GM12878 (cell line): ENCODE measurements around the gene CNTRL. TPM values are rescaled to one million over a fixed set of nuclear protein-coding genes. Genes with fewer than 3 reads are reported as not detected.

Source experiments
- ATAC-seq: fragments of 200-7000 bp; cut with Tn5 transposase; 3 replicates; pipeline ENCODE4 v1.9.1; 2020; ENCODE audit warnings: mild to moderate bottlenecking, moderate library complexity
- BruUV-seq: library from RNA; stranded (reverse); fragments of 400-500 nt; replicated peaks from 2 replicates; lab custom pipeline; 2021; lab: Mats Ljungman, UMichigan
- CTCF ChIA-PET: fragments of 300-600 bp; sonication (Branson Sonifier 250); formaldehyde crosslinking; extraction: SDS; loops from one replicate; lab custom pipeline; 2021; ENCODE audit warnings: inconsistent platforms; lab: Yijun Ruan, JAX
- POLR2A ChIA-PET: fragments of 350-600 bp; formaldehyde crosslinking; extraction: SDS; loops from one replicate; lab custom pipeline; 2021; ENCODE audit warnings: inconsistent platforms; lab: Charles Lee
- RAD21 ChIA-PET: fragments of 300-600 bp; sonication (Branson Sonifier 250); formaldehyde crosslinking; loops from one replicate; lab custom pipeline; 2023; ENCODE audit warnings: antibody characterized with exemption; ENCODE audit not compliant: unreplicated experiment; lab: Charles Lee
- SMC1A ChIA-PET: fragments of 300-600 bp; sonication (Branson Sonifier 250); formaldehyde crosslinking; loops from one replicate; lab custom pipeline; 2023; ENCODE audit not compliant: unreplicated experiment, uncharacterized antibody; lab: Charles Lee
- DNase-seq: peaks from one replicate; pipeline ENCODE4 v3.0.0-alpha.2; 2011; ENCODE audit warnings: low read depth, low spot score
- FAIRE-seq: peaks from 3 replicates; lab custom pipeline; 2011; peaks lifted over from hg19 to GRCh38; lab: Jason Lieb, UNC
- H2AFZ ChIP-seq: 2 replicates; pipeline ENCODE4 v1.6.0; 2011; ENCODE audit warnings: low read depth, low read length, control low read depth; ENCODE audit not compliant: control insufficient read depth
- H3K27ac ChIP-seq: 2 replicates; pipeline ENCODE4 v1.5.1; 2011; ENCODE audit warnings: control low read depth; ENCODE audit not compliant: control insufficient read depth, insufficient read depth
- H3K27me3 ChIP-seq, 2 experiments: replicated peaks in 1 of 2; 2 replicates each; pipeline versions ENCODE4 v1.6.0 to v1.6.1; 2011; ENCODE audit warnings: low read length in 1 of 2; ENCODE audit not compliant: control insufficient read depth in 2 of 2, insufficient read depth in 2 of 2
- H3K36me3 ChIP-seq, 2 experiments: 2 replicates each; pipeline ENCODE4 v1.5.1; 2011; ENCODE audit warnings: low read length in 1 of 2; ENCODE audit not compliant: control insufficient read depth in 2 of 2, insufficient read depth in 2 of 2
- H3K4me1 ChIP-seq: 2 replicates; pipeline ENCODE4 v1.6.1; 2011; ENCODE audit warnings: mild to moderate bottlenecking, low read length, moderate library complexity, mixed read lengths; ENCODE audit not compliant: control insufficient read depth, insufficient read depth
- H3K4me2 ChIP-seq: 2 replicates; pipeline ENCODE4 v1.6.0; 2011; ENCODE audit warnings: control low read depth; ENCODE audit not compliant: control insufficient read depth, insufficient read depth
- H3K4me3 ChIP-seq: fragments of 200-600 bp; sonication (generic); 2 replicates; pipeline ENCODE4 v1.5.1; 2016
- H3K79me2 ChIP-seq: 2 replicates; pipeline ENCODE4 v1.6.0; 2011; ENCODE audit warnings: low read length; ENCODE audit not compliant: control insufficient read depth, insufficient read depth
- H3K9ac ChIP-seq: 2 replicates; pipeline ENCODE4 v1.8.0; 2011; ENCODE audit warnings: low read length, control low read depth, mixed read lengths; ENCODE audit not compliant: control insufficient read depth, insufficient read depth
- H3K9me3 ChIP-seq: replicated peaks from 3 replicates; pipeline ENCODE4 v1.5.1; 2011; ENCODE audit warnings: mild to moderate bottlenecking, low read length; ENCODE audit not compliant: control insufficient read depth, insufficient read depth
- H4K20me1 ChIP-seq: 2 replicates; pipeline ENCODE4 v1.6.0; 2011; ENCODE audit not compliant: control insufficient read depth, insufficient read depth
- CBX3 ChIP-seq: fragments of 200-600 bp; sonication (generic); IDR thresholded peaks from 2 replicates; pipeline ENCODE4 v1.6.1; 2016; ENCODE audit warnings: low read depth, borderline replicate concordance
- DPF2 ChIP-seq: fragments of 450-650 bp; IDR thresholded peaks from 2 replicates; pipeline ENCODE4 v1.6.1; 2017; ENCODE audit warnings: mild to moderate bottlenecking
- ESRRA ChIP-seq: IDR thresholded peaks from 2 replicates; pipeline ENCODE4 v1.6.1; 2012; ENCODE audit warnings: mild to moderate bottlenecking, low read length, improper control_type of control experiment
- HCFC1 ChIP-seq: fragments of 150-350 bp; IDR thresholded peaks from 2 replicates; pipeline ENCODE4 v1.6.1; 2014; ENCODE audit warnings: low read length
- HDAC2 ChIP-seq: fragments of 200-600 bp; sonication (generic); IDR thresholded peaks from 2 replicates; pipeline ENCODE4 v1.6.1; 2017
- JUNB ChIP-seq: IDR thresholded peaks from 2 replicates; pipeline ENCODE4 v1.6.1; 2016; ENCODE audit warnings: antibody characterized with exemption, mild to moderate bottlenecking
- RAD51 ChIP-seq: fragments of 450-650 bp; IDR thresholded peaks from 2 replicates; pipeline ENCODE4 v1.6.1; 2016; ENCODE audit warnings: moderate library complexity, mild to moderate bottlenecking, inconsistent platforms
- RUNX3 ChIP-seq: IDR thresholded peaks from 2 replicates; pipeline ENCODE4 v1.6.1; 2012; ENCODE audit warnings: low read length, inconsistent platforms
- SIX5 ChIP-seq: IDR thresholded peaks from 2 replicates; pipeline ENCODE4 v1.6.1; 2011; ENCODE audit warnings: mild to moderate bottlenecking, low read depth, low read length, moderate library complexity; ENCODE audit not compliant: severe bottlenecking
- SMAD5 ChIP-seq: IDR thresholded peaks from 2 replicates; pipeline ENCODE4 v1.6.1; 2016; ENCODE audit warnings: antibody characterized with exemption, low read depth
- SMC3 ChIP-seq: IDR thresholded peaks from 2 replicates; pipeline ENCODE4 v1.6.1; 2011; ENCODE audit warnings: low read length, improper control_type of control experiment, borderline replicate concordance
- SP1 ChIP-seq: IDR thresholded peaks from one replicate; pipeline ENCODE4 v1.6.1; 2011; ENCODE audit warnings: low read depth, low read length
- TCF7 ChIP-seq: IDR thresholded peaks from 2 replicates; pipeline ENCODE4 v1.6.1; 2014; ENCODE audit warnings: antibody characterized with exemption, borderline replicate concordance
- ZBTB40 ChIP-seq: fragments of 450-650 bp; IDR thresholded peaks from 2 replicates; pipeline ENCODE4 v1.6.1; 2016; ENCODE audit warnings: mild to moderate bottlenecking, moderate library complexity, borderline replicate concordance
- ZNF687 ChIP-seq: fragments of 450-650 bp; IDR thresholded peaks from 2 replicates; pipeline ENCODE4 v1.6.1; 2017; ENCODE audit warnings: mild to moderate bottlenecking, moderate library complexity
- WGBS: methylation state at CpG from one replicate; pipeline ENCODE4 v1.1.6; 2016; ENCODE audit warnings: low lambda C conversion rate; ENCODE audit not compliant: insufficient replicate concordance, insufficient coverage; ENCODE audit errors: missing lambda C conversion rate; 5-methylcytosine and 5-hydroxymethylcytosine counted together
- in situ Hi-C: fragments of 300-500 bp; cut with MboI; formaldehyde crosslinking; loops from 9 replicates; pipeline ENCODE4 v1.14.3; 2018; ENCODE audit warnings: mixed read lengths
- intact Hi-C: fragments of 100-400 bp; cut with micrococcal nuclease; formaldehyde crosslinking; loops from one replicate; pipeline ENCODE4 v1.14.2; 2022; ENCODE audit not compliant: unreplicated experiment
- polyA plus RNA-seq, 11 experiments: library from polyadenylated mRNA; depleted of rRNA in 4 of 11; unstranded in 6 of 11; stranded (reverse) in 5 of 11; fragments of >200 nt; fragmentation: Nextera tagmentation in 4 of 11; fragmentation: Illumina TruSeq in 1 of 11; extraction: Ambion mirVana in 4 of 11; extraction: Trizol in 1 of 11; gene quantifications; 1 replicate in 1 of 11; 2 replicates in 10 of 11; pipeline versions ENCODE4 v1.2.1 to v1.2.3, GENCODE V29; 2011 to 2016; ENCODE audit warnings: inconsistent platforms in 2 of 11, missing spikeins in 2 of 11, low read depth in 1 of 11
- total RNA-seq, 4 experiments: library from RNA; depleted of rRNA in 3 of 4; stranded (reverse); fragments of >200 nt in 3 of 4; fragmentation: Illumina TruSeq in 1 of 4; extraction: Trizol in 1 of 4; gene quantifications; 2 replicates each; pipeline versions ENCODE4 v1.2.1 to v1.2.3, GENCODE V29; 2013 to 2021
- TF ChIP-seq, protein P1 (sequence below): fragments of 450-650 bp; IDR thresholded peaks from 2 replicates; pipeline ENCODE4 v1.6.1; 2016; ENCODE audit warnings: mild to moderate bottlenecking

CNTRL gene
- total and polyA plus RNA-seq, 10 of the 15 experiments (the other 5 are each of a cell fraction or from before 2014, with no cell fraction given) = 20.0 to 65.4 (median 38.8) TPM

DNA sequence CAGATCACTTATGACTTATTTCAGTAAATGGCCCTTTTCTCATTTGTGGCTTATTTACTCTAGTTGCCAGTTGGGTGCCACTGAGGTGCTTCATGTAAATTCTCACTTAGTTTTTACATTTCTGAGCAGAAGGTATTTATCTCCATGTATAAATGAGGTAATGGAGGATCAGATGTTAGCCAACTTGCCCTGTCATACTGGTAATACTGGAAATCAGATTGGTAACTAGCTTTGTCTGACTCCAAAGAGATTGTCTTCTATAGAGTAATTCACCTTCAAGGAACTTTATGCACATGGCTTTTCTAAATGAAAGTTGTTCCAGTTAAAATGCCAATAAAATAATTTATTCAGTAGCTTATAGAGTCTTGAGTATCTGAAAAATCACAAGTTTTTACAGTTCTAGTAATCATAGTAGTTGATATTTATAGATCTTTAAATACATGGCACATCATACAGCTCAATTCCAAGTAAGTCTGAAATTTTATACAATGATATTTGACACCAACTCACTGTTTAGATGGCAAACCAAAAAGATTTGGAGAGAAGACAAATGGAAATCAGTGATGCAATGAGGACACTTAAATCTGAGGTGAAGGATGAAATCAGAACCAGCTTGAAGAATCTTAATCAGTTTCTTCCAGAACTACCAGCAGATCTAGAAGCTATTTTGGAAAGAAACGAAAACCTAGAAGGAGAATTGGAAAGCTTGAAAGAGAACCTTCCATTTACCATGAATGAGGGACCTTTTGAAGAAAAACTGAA, 98.2 kb downstream of the CNTRL start:
- intact Hi-C loops (no loop called here), in situ Hi-C loops (no loop called here)
- Histone ChIP-seq H4K20me1 (no peaks in the 10 kb centered on the region), H3K9ac (no peak overlapping the region), H3K4me2 (no peak overlapping the region), H3K36me3 (peaks cover 24 to 44% of the 10 kb centered on the region in 2 experiments), H3K4me1 (no peaks in the 10 kb centered on the region), H3K79me2 (no peaks in the 10 kb centered on the region), H3K27ac (no peak overlapping the region), H3K27me3 (no peaks in the 10 kb centered on the region), H2AFZ (no peak overlapping the region), H3K4me3 (no peak overlapping the region), H3K9me3 (no peaks in the 10 kb centered on the region)
- POLR2A ChIA-PET = interaction anchor here (1.8 kb wide), 1 partner anchor 14 kb away, joined by 6 read pairs; no protein-coding TSS in a partner anchor
- CTCF ChIA-PET = interaction anchor here (0.5 to 2.6 kb wide), 5 partner anchors 13 to 168 kb away, joined by 3 to 10 read pairs (median 3); no protein-coding TSS in a partner anchor
- 86% methylated on average over 1 of the region's 1 CpG for WGBS
- ATAC-seq (no peak), DNase-seq (no peak), FAIRE-seq (no peak)
- SMC1A ChIA-PET = interaction anchor here (0.8 to 1.6 kb wide), 6 partner anchors 13 to 265 kb away, joined by 3 to 4 read pairs (median 3); no protein-coding TSS in a partner anchor
- RAD21 ChIA-PET = interaction anchor here (1.3 kb wide), 1 partner anchor 8 kb away, joined by 3 read pairs; no protein-coding TSS in a partner anchor
- BruUV-seq = no TSS peak
- TF ChIP-seq SP1 (no peak), RUNX3 (no peak), SMAD5 (no peak), CBX3 (no peak), ZBTB40 (no peak), SMC3 (no peak), HCFC1 (no peak), SIX5 (no peak), JUNB (no peak), HDAC2 (no peak), RAD51 (no peak), TCF7 (no peak), ESRRA (no peak), DPF2 (no peak), ZNF687 (no peak)
- TF ChIP-seq, protein P1, sequence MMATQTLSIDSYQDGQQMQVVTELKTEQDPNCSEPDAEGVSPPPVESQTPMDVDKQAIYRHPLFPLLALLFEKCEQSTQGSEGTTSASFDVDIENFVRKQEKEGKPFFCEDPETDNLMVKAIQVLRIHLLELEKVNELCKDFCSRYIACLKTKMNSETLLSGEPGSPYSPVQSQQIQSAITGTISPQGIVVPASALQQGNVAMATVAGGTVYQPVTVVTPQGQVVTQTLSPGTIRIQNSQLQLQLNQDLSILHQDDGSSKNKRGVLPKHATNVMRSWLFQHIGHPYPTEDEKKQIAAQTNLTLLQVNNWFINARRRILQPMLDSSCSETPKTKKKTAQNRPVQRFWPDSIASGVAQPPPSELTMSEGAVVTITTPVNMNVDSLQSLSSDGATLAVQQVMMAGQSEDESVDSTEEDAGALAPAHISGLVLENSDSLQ = no peak
